Activated CD4-positive, alpha-beta memory T cell treated with anti-CD3 and anti-CD28 coated beads for 36 hours (primary cell): ENCODE data around the gene ALDH3B1. TPM values are rescaled to one million over a fixed set of nuclear protein-coding genes. Genes with fewer than 3 reads are reported as not detected.

ENCODE experiments used
- CTCF ChIA-PET: fragments of 350-600 bp; sonication (Branson Sonifier 250); formaldehyde crosslinking; loops from one replicate; lab custom pipeline; 2021; ENCODE audit warnings: antibody characterized with exemption, inconsistent platforms; lab: Charles Lee
- POLR2A ChIA-PET: fragments of 350-600 bp; sonication (Branson Sonifier 250); formaldehyde crosslinking; loops from one replicate; lab custom pipeline; 2021; ENCODE audit warnings: antibody characterized with exemption; lab: Charles Lee
- DNase-seq: peaks from one replicate; pipeline ENCODE4 v3.0.0-alpha.2; 2020
- H3K27ac Mint-ChIP-seq: one replicate; pipeline ENCODE4 v1.8.0; 2021; ENCODE audit warnings: mixed read lengths
- H3K27me3 Mint-ChIP-seq: one replicate; pipeline ENCODE4 v1.8.0; 2021; ENCODE audit warnings: mixed read lengths
- H3K36me3 Mint-ChIP-seq: one replicate; pipeline ENCODE4 v1.8.0; 2021; ENCODE audit warnings: mixed read lengths
- H3K4me1 Mint-ChIP-seq: one replicate; pipeline ENCODE4 v1.8.0; 2021; ENCODE audit warnings: low read depth, mixed read lengths
- H3K4me3 Mint-ChIP-seq: one replicate; pipeline ENCODE4 v1.8.0; 2021; ENCODE audit warnings: mild to moderate bottlenecking, mixed read lengths
- H3K9me3 Mint-ChIP-seq: one replicate; pipeline ENCODE4 v1.8.0; 2021; ENCODE audit warnings: mixed read lengths
- intact Hi-C: fragments of 100-400 bp; cut with micrococcal nuclease; formaldehyde crosslinking; loops from one replicate; pipeline ENCODE4 v1.15.1; 2023
- total RNA-seq, 2 experiments: library from RNA; stranded (reverse); gene quantifications; one replicate each; pipeline ENCODE4 v1.2.3, GENCODE V29; 2021

Gene ALDH3B1
- total RNA-seq, 2 experiments from 2014 or later = not detected

DNA sequence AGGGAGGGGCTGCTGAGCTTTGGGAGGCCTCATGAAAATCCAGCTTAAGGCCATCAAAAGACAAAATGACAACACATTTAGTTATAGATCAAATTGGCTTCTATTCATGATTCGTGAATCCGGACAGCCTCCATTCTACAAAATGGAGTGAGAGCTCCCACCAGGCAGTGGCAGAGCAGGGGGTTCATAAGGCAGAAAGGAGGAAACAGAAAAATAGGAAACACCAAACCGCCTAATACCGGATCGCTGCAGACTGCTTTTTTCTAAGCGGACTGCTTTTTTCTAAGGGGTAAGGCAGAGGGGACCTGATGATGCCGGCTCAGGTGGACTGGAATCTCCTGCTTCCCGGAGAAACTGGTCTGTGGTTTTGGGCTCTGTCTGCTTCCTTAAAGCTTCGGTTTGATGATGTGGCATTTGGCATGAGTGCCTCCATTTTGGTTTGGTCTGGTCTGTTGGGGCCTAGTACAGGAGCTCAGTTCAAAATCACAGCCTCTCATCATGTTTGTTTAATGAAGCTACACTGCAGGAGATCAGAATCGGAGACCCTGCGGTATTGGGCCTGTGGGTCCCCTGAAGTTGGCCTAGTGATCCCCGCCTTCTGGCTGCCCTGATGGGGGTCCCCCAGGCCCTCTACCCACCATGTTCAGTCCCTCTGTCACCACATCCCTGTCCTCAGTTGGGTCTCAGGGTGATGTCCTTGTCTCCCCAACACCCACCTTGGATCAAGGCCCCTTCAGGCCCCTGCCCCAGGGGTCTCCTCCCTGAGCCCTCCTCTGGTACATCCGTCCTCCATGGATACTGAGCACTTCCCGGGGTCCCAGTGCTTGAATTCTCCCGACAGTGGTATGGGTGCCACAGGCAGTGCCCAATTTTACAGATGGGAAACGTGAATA lies 1.2 kb downstream of the ALDH3B1 start:
- Mint-ChIP-seq H3K27me3 (peaks cover 1% of the 10 kb centered on the region), H3K4me1 (no peaks in the 10 kb centered on the region), H3K9me3 (no peaks in the 10 kb centered on the region), H3K27ac (no peak overlapping the region), H3K4me3 (no peak overlapping the region), H3K36me3 (no peaks in the 10 kb centered on the region)
- ChIA-PET POLR2A (no interaction called here), CTCF (interaction anchor here (0.9 kb wide), 1 partner anchor 17 kb away, joined by 3 read pairs; no protein-coding TSS in a partner anchor)
- no peak for DNase-seq
- intact Hi-C loops = no loop called here

DNA sequence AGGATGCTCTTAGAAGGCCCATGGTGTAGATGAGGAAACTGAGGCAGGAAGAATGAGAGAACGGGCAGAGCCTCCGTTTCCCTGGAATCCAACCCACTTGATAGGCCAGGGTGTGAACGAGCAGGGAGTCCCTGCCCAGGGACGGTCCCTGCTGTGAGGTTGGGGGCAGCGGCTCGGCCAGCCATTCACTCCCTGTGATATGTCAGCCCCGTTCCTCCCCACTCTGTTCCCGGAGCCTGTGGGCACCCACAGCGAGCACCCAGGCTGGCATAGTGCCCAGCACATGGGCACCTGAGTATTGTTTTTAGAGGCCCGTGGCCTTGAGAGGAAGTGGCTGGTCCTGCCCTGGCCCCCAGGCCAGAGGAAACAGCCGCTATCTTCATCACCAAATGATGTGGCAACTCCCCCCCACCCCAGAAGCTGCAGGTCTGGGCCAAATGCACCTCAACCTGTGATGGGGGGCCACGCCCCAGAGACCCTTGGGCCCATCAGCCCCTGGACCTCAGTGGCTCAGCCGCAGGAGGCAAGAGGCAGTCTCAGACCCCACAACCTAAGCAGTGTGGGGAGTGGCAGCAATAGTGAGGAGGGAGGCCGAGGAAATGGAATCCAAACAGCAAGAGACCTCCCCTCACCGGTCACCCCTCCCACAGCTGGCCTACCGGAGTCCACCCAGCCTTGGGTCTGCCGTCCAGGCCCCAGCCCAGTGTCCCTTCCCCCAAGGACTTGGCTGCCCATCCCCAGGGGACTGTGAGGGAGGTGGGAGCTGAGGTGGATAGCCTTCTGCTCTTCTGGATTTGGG lies 2.1 kb downstream of the ALDH3B1 start:
- Mint-ChIP-seq H3K9me3 (no peaks in the 10 kb centered on the region), H3K4me3 (no peak overlapping the region), H3K4me1 (no peaks in the 10 kb centered on the region), H3K36me3 (no peaks in the 10 kb centered on the region), H3K27me3 (peaks cover 1% of the 10 kb centered on the region), H3K27ac (no peak overlapping the region)
- intact Hi-C loops = no loop called here
- CTCF ChIA-PET = no interaction called here
- POLR2A ChIA-PET = interaction anchor here (0.6 kb wide), 1 partner anchor 174 kb away, joined by 3 read pairs; no protein-coding TSS in a partner anchor
- DNase-seq = no peak

DNA sequence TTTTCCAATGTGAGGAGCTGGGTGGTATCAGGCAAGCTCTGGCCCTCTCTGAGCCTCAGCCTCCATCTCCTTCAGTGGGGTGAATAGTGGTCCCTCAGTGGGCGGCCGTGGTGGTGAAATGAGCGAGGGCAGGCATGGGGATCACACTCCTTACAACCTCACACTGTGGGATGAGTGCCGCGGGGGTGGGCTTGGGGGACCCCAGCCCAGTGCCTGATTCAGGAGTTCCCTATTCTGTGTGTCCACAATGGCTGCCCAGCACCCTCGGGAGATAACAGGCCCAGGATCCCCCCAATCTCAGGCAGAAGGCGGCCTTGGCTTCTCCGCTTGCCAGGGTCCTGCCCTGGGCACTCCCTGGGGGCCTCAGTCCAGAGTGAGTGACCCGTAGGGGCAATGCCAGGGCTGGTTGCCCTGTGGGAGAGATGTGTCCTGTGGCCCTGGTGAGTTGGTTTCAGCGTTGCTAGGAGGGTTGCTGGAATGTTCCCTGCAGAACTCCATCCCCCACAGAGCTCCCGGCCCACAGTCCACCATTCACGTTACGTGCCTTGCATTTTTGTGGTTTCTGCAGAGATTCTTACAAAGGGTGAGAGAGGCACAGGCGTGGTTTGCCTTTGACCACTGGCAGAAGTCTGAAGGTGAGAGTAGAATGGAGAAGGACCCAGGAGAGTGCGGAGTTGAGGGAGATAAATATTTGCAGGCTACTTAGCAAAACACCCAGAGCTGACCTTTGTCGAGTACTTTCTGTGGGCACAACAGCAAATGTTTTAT lies 2.9 kb downstream of the ALDH3B1 start:
- intact Hi-C loops = no loop called here
- Mint-ChIP-seq H3K9me3 (no peaks in the 10 kb centered on the region), H3K27ac (no peak overlapping the region), H3K27me3 (peaks cover 1% of the 10 kb centered on the region), H3K4me1 (no peaks in the 10 kb centered on the region), H3K36me3 (no peaks in the 10 kb centered on the region), H3K4me3 (no peak overlapping the region)
- ChIA-PET CTCF (no interaction called here), POLR2A (interaction anchor here (0.6 kb wide), 1 partner anchor 174 kb away, joined by 3 read pairs; no protein-coding TSS in a partner anchor)
- DNase-seq = no peak

- DNase-seq = no peak
- intact Hi-C loops = no loop called here
- no peaks in the 10 kb centered on the region for H3K9me3 Mint-ChIP-seq
- H3K4me3 Mint-ChIP-seq = no peak overlapping the region
- no peak overlapping the region for H3K27ac Mint-ChIP-seq
- POLR2A ChIA-PET = no interaction called here
- H3K4me1 Mint-ChIP-seq = no peaks in the 10 kb centered on the region
- no peaks in the 10 kb centered on the region for H3K36me3 Mint-ChIP-seq
- CTCF ChIA-PET = no interaction called here
- peaks cover 1% of the 10 kb centered on the region for H3K27me3 Mint-ChIP-seq
These were observed 3.6 kb downstream of the ALDH3B1 start for GRCh38 chr11:68013611-68014156.

DNA sequence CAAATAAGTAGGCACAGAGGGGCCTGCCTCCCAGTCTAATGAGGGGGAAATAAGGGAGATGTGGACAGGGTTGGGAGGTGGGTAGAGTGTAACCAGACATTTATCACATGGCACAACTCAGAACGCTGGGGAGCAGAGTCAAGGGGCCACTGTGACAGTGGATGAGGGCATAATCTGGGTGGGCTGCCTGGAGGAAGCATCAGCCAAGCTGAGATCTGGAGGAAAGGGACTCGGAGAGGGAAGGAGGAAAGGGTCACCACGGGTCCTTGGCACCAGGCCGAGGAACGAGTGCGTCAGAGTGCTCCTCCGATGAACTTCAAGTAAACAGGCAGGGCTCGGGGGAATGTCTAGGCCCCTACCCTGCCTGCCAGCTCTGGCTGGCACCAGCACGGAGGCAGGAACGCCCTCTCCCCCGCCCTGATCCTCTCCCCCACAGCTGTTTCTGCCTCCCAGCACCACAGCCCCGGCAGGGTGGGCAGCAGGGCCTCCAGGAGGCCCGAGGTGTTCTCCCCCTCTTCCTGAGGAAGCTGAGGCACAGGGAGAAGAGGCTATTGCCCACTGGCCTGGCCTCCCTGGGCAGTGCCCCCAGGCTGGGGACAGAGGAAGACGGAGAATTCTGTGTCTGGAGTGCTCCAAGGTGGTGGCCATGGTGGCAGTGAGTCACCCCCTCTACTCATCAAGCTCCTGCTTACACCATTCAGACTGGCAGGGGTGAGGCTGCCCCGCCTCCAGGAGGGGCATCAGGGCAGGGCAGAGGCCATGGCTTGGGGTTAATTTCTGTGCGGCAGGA lies 4.2 kb downstream of the ALDH3B1 start:
- Mint-ChIP-seq H3K27ac (no peak overlapping the region), H3K9me3 (no peaks in the 10 kb centered on the region), H3K4me1 (no peaks in the 10 kb centered on the region), H3K4me3 (no peak overlapping the region), H3K27me3 (peaks cover 1% of the 10 kb centered on the region), H3K36me3 (no peaks in the 10 kb centered on the region)
- no peak for DNase-seq
- intact Hi-C loops = no loop called here
- ChIA-PET CTCF (no interaction called here), POLR2A (no interaction called here)

GRCh38 chr11:68014947-68015447 lies 4.9 kb downstream of the ALDH3B1 start:
- intact Hi-C loops = no loop called here

DNA sequence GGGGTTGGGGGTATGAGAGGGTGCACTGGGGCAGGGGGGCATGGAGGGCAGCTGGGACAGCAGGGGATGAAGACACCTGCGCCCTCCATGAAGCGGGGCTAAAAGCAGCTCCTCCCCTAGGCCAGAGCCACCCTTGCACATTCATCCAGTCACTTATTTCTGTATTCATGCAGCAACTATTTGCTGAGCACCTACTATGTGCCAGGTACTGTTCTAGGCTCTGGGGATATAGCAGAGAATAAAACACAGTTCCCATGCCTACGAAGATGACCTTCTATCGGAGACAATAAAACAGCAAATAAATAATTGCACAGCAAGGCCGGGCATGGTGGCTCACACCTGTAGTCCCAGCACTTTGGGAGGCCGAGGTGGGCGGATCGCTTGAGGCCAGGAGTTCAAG lies 5.3 kb downstream of the ALDH3B1 start:
- Mint-ChIP-seq H3K27me3 (peaks cover 1% of the 10 kb centered on the region), H3K4me1 (no peaks in the 10 kb centered on the region), H3K4me3 (no peak overlapping the region), H3K9me3 (no peaks in the 10 kb centered on the region), H3K27ac (no peak overlapping the region), H3K36me3 (no peaks in the 10 kb centered on the region)
- ChIA-PET CTCF (no interaction called here), POLR2A (no interaction called here)
- intact Hi-C loops = no loop called here
- no peak for DNase-seq

More at GRCh38 chr11:68014947-68015447, 4.9 kb downstream of the ALDH3B1 start:
- Mint-ChIP-seq H3K4me3 (no peak overlapping the region), H3K27me3 (peaks cover 1% of the 10 kb centered on the region), H3K4me1 (no peaks in the 10 kb centered on the region), H3K27ac (no peak overlapping the region), H3K36me3 (no peaks in the 10 kb centered on the region), H3K9me3 (no peaks in the 10 kb centered on the region)
- ChIA-PET CTCF (no interaction called here), POLR2A (no interaction called here)
- no peak for DNase-seq

DNA sequence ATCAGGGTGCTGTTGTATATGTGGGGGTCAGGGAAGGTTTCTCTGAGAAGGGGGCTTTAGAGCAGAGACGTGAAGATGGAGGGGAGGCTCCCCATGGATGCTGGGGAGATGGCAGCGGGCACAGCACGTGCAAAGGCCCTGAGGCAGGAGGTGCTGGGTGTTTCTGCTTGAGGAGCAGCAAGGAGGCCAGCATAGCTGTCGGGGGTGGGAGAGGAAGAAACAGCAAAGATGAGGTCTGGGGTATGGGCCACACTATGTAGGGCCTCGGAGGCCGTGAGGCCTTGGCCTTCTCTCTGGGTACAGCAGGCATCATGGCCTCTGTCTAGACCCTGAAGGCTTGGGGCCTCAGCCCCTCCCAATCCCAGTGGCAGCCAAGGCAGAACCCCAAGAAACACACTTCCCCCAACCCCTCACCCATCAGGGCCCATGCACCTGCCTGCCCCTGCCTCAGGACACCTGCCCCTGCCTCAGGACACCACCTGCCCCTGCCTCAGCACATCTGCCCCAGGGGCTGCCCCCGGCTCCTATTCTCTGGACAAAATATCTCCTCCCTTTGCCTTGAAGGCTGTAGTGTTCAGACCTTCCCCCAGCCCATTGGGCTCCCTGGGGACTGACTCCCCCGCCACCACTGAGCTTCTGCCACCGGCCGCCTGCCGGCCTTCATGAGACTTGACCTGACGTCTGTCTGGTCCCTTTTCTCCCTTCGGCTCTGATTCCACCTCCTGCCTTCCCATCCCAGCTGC lies 6.2 kb downstream of the ALDH3B1 start:
- no peak for DNase-seq
- no peak overlapping the region for H3K4me3 Mint-ChIP-seq
- H3K27me3 Mint-ChIP-seq = peaks cover 1% of the 10 kb centered on the region
- ChIA-PET CTCF (no interaction called here), POLR2A (no interaction called here)
- no peaks in the 10 kb centered on the region for H3K4me1 Mint-ChIP-seq
- intact Hi-C loops = no loop called here
- no peaks in the 10 kb centered on the region for H3K36me3 Mint-ChIP-seq
- no peak overlapping the region for H3K27ac Mint-ChIP-seq
- no peaks in the 10 kb centered on the region for H3K9me3 Mint-ChIP-seq

DNA sequence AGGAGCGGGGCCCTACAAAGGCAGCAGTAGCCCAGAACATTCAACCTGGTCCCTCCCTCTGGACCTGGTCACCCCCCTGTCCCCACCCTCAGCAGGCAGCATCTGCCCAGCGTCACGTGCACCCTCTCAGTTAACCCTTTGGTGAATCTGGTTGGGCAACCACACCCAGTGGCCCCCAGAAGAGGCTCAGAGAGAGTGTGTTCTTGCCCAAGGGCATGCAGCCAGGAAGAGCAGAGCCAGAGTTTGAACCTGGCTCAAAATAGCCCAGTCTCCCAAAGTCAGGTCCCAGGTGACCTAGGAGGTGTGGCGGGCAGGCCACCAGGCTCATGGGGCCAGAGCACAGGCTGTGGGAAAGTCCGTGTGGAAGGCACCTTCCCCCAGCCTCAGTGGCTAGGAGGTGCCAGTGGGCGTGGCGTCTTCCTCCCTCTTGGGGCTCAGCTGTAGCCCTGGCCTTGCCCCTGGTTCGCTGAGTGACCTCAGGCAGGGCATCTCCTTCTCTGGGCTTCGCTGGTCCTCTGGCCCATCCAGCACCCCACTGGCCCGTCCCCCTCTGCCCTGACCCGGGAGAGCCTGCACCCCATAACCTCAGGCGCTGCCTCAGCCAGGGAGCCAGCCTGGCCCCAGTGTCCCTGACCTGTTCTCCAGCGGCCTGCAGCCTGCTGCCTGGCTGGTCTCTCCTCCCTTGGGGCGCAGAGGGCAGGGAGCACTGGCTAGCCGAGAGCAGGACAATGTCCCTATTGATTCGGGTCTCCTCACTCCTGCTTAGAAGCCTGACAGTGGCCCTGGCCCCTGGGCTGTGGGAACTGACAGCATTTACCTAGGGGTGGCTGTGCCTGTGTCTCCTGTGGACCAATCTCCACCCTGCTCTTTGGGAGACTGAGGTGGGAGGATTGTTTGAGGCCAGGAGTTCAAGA lies 7.0 kb downstream of the ALDH3B1 start:
- Mint-ChIP-seq H3K27ac (no peak overlapping the region), H3K27me3 (no peaks in the 10 kb centered on the region), H3K9me3 (no peaks in the 10 kb centered on the region), H3K4me1 (no peaks in the 10 kb centered on the region), H3K4me3 (no peak overlapping the region), H3K36me3 (no peaks in the 10 kb centered on the region)
- ChIA-PET POLR2A (no interaction called here), CTCF (no interaction called here)
- intact Hi-C loops = no loop called here
- no peak for DNase-seq
